ENCODE data around the gene POFUT1. TPM values are rescaled to one million over a fixed set of nuclear protein-coding genes. Genes with fewer than 3 reads are reported as not detected.

Gene POFUT1
- polyA plus RNA-seq, 1 donor (not counting 4 experiments of a cell fraction or from before 2014, with no cell fraction given) = 25.1 TPM

- no peak overlapping the region for H2AFZ ChIP-seq (ENCODE audit: control insufficient read depth, low read length)
Measured at GRCh38 chr20:32287231-32287638, 79.6 kb downstream of the POFUT1 start.

More at GRCh38 chr20:32287231-32287638, 79.6 kb downstream of the POFUT1 start:
- H3K27ac ChIP-seq (ENCODE audit: control insufficient read depth, insufficient read depth, low read length) = no peak overlapping the region
- H3K9ac ChIP-seq (ENCODE audit: control insufficient read depth, extremely low read depth, insufficient read depth, low read length) = no peak overlapping the region
- DNase-seq (ENCODE audit: low read depth, low spot score) (no peak), FAIRE-seq (no peak)
- H3K9me3 ChIP-seq (ENCODE audit: control insufficient read depth, low read depth, low read length) = no peaks in the 10 kb centered on the region
- no peaks in the 10 kb centered on the region for H3K27me3 ChIP-seq (ENCODE audit: control insufficient read depth, extremely low read depth, insufficient read depth, low read length)
- H3K9me1 ChIP-seq (ENCODE audit: control insufficient read depth, extremely low read depth, insufficient read depth, low read length) = no peaks in the 10 kb centered on the region
- peaks cover 11% of the 10 kb centered on the region for H3K4me1 ChIP-seq (ENCODE audit: control insufficient read depth, extremely low read depth, insufficient read depth, low read length)
- H3K79me2 ChIP-seq (ENCODE audit: control insufficient read depth, insufficient read depth, low read length) = peaks cover 6% of the 10 kb centered on the region
- H3K4me3 ChIP-seq (ENCODE audit: control insufficient read depth in 2 of 3, extremely low read depth in 1 of 3, insufficient read depth in 2 of 3, low read depth in 1 of 3, low read length in 3 of 3) = no peak overlapping the region
- TF ChIP-seq EZH2 (IDR thresholded peaks at IDR 0.05; ENCODE audit: low read length) = no peak
- TF ChIP-seq CTCF (optimal IDR thresholded peaks at IDR 0.05 in 1 of 3, IDR thresholded peaks at IDR 0.05 in 1 of 3, conservative IDR thresholded peaks at IDR 0.05 in 1 of 3; ENCODE audit: extremely low read depth in 1 of 3, insufficient read depth in 2 of 3, low read length in 3 of 3) = no peak
- H3K4me2 ChIP-seq (ENCODE audit: control insufficient read depth, extremely low read depth, insufficient read depth, low read depth, low read length) = no peak overlapping the region
- dilution Hi-C loops (cut with MboI; ENCODE audit: extremely low pct_ligation_motif_present, low sequenced_read_pairs) = no loop called here
- H4K20me1 ChIP-seq (ENCODE audit: control insufficient read depth, extremely low read depth, insufficient read depth, low read length) = no peaks in the 10 kb centered on the region
- peaks cover 2 to 5% of the 10 kb centered on the region in 2 experiments for H3K36me3 ChIP-seq (ENCODE audit: control insufficient read depth in 2 of 2, extremely low read depth in 1 of 2, insufficient read depth in 2 of 2, low read length in 2 of 2)

Other genes starting within 250 kb of the POFUT1 start
- gene XKR7, start 239.7 kb upstream of the POFUT1 start, polyA plus RNA-seq = not detected in 3 replicates
- gene CCM2L, start 197.4 kb upstream of the POFUT1 start, polyA plus RNA-seq = not detected in 3 replicates
- 0.03 TPM in 1 of 3 replicates, not detected in the others for gene HCK, start 155.6 kb upstream of the POFUT1 start, polyA plus RNA-seq
- 49.4 to 65.5 TPM (median 62.2 TPM) in 3 replicates for gene TM9SF4, start 98.2 kb upstream of the POFUT1 start, polyA plus RNA-seq
- gene PLAGL2, start 137 bp upstream of the POFUT1 start, polyA plus RNA-seq = 4.2 to 4.3 TPM (median 4.2 TPM) in 3 replicates
- gene KIF3B, start 69.8 kb downstream of the POFUT1 start, polyA plus RNA-seq = 16.2 to 25.4 TPM (median 20.3 TPM) in 3 replicates
- gene ASXL1, start 150.5 kb downstream of the POFUT1 start, polyA plus RNA-seq = 17.4 to 26.9 TPM (median 20.0 TPM) in 3 replicates